ENCODE measurements around the gene VTN.

The VTN gene, protein sequence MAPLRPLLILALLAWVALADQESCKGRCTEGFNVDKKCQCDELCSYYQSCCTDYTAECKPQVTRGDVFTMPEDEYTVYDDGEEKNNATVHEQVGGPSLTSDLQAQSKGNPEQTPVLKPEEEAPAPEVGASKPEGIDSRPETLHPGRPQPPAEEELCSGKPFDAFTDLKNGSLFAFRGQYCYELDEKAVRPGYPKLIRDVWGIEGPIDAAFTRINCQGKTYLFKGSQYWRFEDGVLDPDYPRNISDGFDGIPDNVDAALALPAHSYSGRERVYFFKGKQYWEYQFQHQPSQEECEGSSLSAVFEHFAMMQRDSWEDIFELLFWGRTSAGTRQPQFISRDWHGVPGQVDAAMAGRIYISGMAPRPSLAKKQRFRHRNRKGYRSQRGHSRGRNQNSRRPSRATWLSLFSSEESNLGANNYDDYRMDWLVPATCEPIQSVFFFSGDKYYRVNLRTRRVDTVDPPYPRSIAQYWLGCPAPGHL

GRCh38 chr17:28370035-28370743 lies at the start of gene VTN:
VTN (minus strand) TSS chr17:28370307; CDS start chr17:28370203, 104 bp downstream.
- TF ChIP-seq, protein P1, sequence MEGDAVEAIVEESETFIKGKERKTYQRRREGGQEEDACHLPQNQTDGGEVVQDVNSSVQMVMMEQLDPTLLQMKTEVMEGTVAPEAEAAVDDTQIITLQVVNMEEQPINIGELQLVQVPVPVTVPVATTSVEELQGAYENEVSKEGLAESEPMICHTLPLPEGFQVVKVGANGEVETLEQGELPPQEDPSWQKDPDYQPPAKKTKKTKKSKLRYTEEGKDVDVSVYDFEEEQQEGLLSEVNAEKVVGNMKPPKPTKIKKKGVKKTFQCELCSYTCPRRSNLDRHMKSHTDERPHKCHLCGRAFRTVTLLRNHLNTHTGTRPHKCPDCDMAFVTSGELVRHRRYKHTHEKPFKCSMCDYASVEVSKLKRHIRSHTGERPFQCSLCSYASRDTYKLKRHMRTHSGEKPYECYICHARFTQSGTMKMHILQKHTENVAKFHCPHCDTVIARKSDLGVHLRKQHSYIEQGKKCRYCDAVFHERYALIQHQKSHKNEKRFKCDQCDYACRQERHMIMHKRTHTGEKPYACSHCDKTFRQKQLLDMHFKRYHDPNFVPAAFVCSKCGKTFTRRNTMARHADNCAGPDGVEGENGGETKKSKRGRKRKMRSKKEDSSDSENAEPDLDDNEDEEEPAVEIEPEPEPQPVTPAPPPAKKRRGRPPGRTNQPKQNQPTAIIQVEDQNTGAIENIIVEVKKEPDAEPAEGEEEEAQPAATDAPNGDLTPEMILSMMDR (conservative IDR thresholded peaks at IDR 0.05; ENCODE audit: low read depth, low read length): no peak

DNA sequence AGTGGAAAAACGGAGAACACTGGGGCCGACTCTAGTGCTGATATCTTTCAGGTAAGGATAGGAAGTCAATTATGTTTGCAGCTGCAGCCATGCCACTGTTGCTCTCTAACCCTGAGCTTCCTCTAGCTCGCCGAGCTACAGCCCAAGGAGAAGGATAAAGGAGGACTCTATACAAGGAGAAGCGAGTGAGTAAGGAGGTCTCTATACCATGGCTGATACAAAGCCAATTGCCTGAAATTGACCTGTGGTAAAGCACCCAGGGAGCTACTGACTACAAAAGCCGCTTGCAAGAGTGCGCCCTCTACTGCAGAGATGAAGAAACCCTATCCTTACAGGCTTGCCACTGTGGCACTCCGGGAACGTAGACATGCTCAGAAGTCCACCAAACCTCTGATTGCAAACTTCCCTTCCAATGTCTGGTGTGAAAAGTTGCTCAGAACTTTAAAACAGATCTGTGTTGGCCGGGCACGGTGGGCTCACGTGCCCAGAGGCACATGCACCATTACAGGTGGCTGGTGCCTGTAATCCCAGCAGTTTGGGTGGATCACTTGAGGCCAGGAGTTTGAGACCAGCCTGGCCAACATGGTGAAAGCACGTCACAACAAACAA lies 46.7 kb upstream of the VTN start:
- TF ChIP-seq, protein P1 (conservative IDR thresholded peaks at IDR 0.05; ENCODE audit: low read depth, low read length): peak; percentile 92

More at GRCh38 chr17:28370035-28370743, at the start of gene VTN:
- peak; percentile 51 for DNase-seq (ENCODE audit: low read depth)
- peak within 1 kb of the TSS; percentile 22 for H3K4me3 ChIP-seq (ENCODE audit: low read length)

GRCh38 chr17:28415886-28416285 lies 45.8 kb upstream of the VTN start:
- no peak for DNase-seq (ENCODE audit: low read depth)
- TF ChIP-seq, protein P1 (conservative IDR thresholded peaks at IDR 0.05; ENCODE audit: low read depth, low read length): no peak
- H3K4me3 ChIP-seq (ENCODE audit: low read length): no peak overlapping the region

More for the DNA sequence above, 46.7 kb upstream of the VTN start:
- H3K4me3 ChIP-seq (ENCODE audit: low read length): no peak overlapping the region
- peak; percentile 29 for DNase-seq (ENCODE audit: low read depth)

DNA sequence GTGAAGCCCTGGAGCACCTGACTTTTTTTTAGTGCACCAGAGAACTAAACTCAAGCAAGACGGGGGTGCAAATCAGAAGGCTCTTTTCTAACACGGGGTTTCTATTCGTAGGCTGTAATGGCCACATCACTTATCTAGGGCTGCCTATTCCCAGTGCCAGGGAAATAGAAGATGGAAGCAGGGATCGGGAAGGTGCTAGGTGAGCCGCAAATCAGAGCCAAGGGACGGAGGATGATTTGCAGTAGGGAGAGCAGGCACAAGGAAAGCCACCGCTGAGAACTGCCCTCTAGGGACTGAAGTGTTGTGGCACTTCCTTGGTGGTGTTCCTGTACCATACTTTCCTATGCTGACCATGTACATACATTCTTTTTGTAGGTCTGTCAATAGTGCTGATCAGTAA lies 43.7 kb upstream of the VTN start:
- no peak for DNase-seq (ENCODE audit: low read depth)

GRCh38 chr17:28412099-28412498 lies 42.0 kb upstream of the VTN start:
- no peak for DNase-seq (ENCODE audit: low read depth)
- TF ChIP-seq, protein P1 (conservative IDR thresholded peaks at IDR 0.05; ENCODE audit: low read depth, low read length): no peak
- H3K4me3 ChIP-seq (ENCODE audit: low read length): no peak overlapping the region

More for the DNA sequence above, 43.7 kb upstream of the VTN start:
- TF ChIP-seq, protein P1 (conservative IDR thresholded peaks at IDR 0.05; ENCODE audit: low read depth, low read length): no peak
- no peak overlapping the region for H3K4me3 ChIP-seq (ENCODE audit: low read length)

GRCh38 chr17:28407974-28408306 lies 37.8 kb upstream of the VTN start:
- no peak overlapping the region for H3K4me3 ChIP-seq (ENCODE audit: low read length)
- TF ChIP-seq, protein P1 (conservative IDR thresholded peaks at IDR 0.05; ENCODE audit: low read depth, low read length): no peak
- DNase-seq (ENCODE audit: low read depth): no peak
